IMR-90 (cell line): ENCODE data around the gene NEK6. TPM values are rescaled to one million over a fixed set of nuclear protein-coding genes. Genes with fewer than 3 reads are reported as not detected.

ENCODE experiments used
- ATAC-seq: fragments of 200-7000 bp; cut with Tn5 transposase; 2 replicates; pipeline ENCODE4 v1.9.1; 2020; ENCODE audit warnings: low read depth, mild to moderate bottlenecking, moderate library complexity
- BruUV-seq: library from RNA; stranded (reverse); fragments of 400-500 nt; replicated peaks from 2 replicates; lab custom pipeline; 2021; lab: Mats Ljungman, UMichigan
- CTCF ChIA-PET: fragments of 300-600 bp; formaldehyde crosslinking; extraction: SDS; loops from one replicate; lab custom pipeline; 2021; ENCODE audit warnings: antibody characterized with exemption; lab: Yijun Ruan, JAX
- POLR2A ChIA-PET: fragments of 300-600 bp; sonication (Branson Sonifier 250); formaldehyde crosslinking; loops from one replicate; lab custom pipeline; 2022; ENCODE audit warnings: antibody characterized with exemption; ENCODE audit not compliant: unreplicated experiment; lab: Charles Lee
- DNase-seq: peaks from one replicate; pipeline ENCODE4 v3.0.0; 2013
- H2AFZ ChIP-seq: replicated peaks from 2 replicates; pipeline ENCODE3; 2013; ENCODE audit warnings: low read length, mild to moderate bottlenecking; ENCODE audit not compliant: poor library complexity
- H2AK5ac ChIP-seq: 2 replicates; pipeline ENCODE4 v1.6.1; 2013; ENCODE audit warnings: low read depth, low read length, inconsistent platforms
- H2AK9ac ChIP-seq: replicated peaks from 2 replicates; pipeline ENCODE3; 2013; ENCODE audit warnings: mild to moderate bottlenecking, low read depth, low read length, moderate library complexity; ENCODE audit not compliant: poor library complexity
- H2BK120ac ChIP-seq: 2 replicates; pipeline ENCODE4 v1.6.1; 2013; ENCODE audit warnings: low read depth, low read length, inconsistent platforms
- H2BK15ac ChIP-seq: 3 replicates; pipeline ENCODE4 v1.6.1; 2013; ENCODE audit warnings: low read depth, low read length, inconsistent platforms
- H2BK20ac ChIP-seq: 2 replicates; pipeline ENCODE4 v1.6.1; 2013; ENCODE audit warnings: low read depth, mild to moderate bottlenecking, inconsistent platforms, low read length, moderate library complexity
- H2BK5ac ChIP-seq: 2 replicates; pipeline ENCODE4 v1.6.1; 2013; ENCODE audit warnings: mild to moderate bottlenecking, low read depth, low read length, inconsistent platforms; ENCODE audit not compliant: poor library complexity, severe bottlenecking
- H3K14ac ChIP-seq: replicated peaks from 2 replicates; pipeline ENCODE4 v1.6.1; 2013; ENCODE audit warnings: low read depth, low read length, inconsistent platforms
- H3K18ac ChIP-seq: 2 replicates; pipeline ENCODE4 v1.6.1; 2013; ENCODE audit warnings: low read depth, low read length, control low read depth
- H3K23ac ChIP-seq: 2 replicates; pipeline ENCODE4 v1.6.1; 2013; ENCODE audit warnings: low read depth, low read length, inconsistent platforms
- H3K27ac ChIP-seq: 2 replicates; pipeline ENCODE4 v1.5.1; 2013; ENCODE audit warnings: mild to moderate bottlenecking, control low read depth, low read length; ENCODE audit not compliant: insufficient read depth
- H3K27me3 ChIP-seq: 2 replicates; pipeline ENCODE4 v1.6.1; 2013; ENCODE audit warnings: low read length; ENCODE audit not compliant: control insufficient read depth, insufficient read depth
- H3K36me3 ChIP-seq: 2 replicates; pipeline ENCODE4 v1.6.1; 2013; ENCODE audit warnings: low read length, mixed read lengths; ENCODE audit not compliant: control insufficient read depth, insufficient read depth
- H3K4ac ChIP-seq: 2 replicates; pipeline ENCODE4 v1.6.1; 2013; ENCODE audit warnings: low read depth, low read length, inconsistent platforms
- H3K4me1 ChIP-seq: 2 replicates; pipeline ENCODE4 v1.6.1; 2013; ENCODE audit warnings: low read length, mixed read lengths; ENCODE audit not compliant: control insufficient read depth, insufficient read depth
- H3K4me2 ChIP-seq: 2 replicates; pipeline ENCODE4 v1.6.1; 2013; ENCODE audit warnings: low read depth, mild to moderate bottlenecking, control low read depth, low read length, moderate library complexity
- H3K4me3 ChIP-seq: 2 replicates; pipeline ENCODE4 v1.5.1; 2013; ENCODE audit warnings: low read depth, mild to moderate bottlenecking, control low read depth, low read length, moderate library complexity; ENCODE audit not compliant: insufficient read depth
- H3K56ac ChIP-seq: 2 replicates; pipeline ENCODE4 v1.6.1; 2013; ENCODE audit warnings: low read length, inconsistent platforms; ENCODE audit not compliant: insufficient read depth; ENCODE audit errors: extremely low read depth
- H3K79me1 ChIP-seq, 2 experiments: 2 replicates each; pipeline ENCODE4 v1.6.1; 2013; ENCODE audit warnings: low read length in 2 of 2, inconsistent platforms in 1 of 2, low read depth in 1 of 2
- H3K9ac ChIP-seq: 2 replicates; pipeline ENCODE4 v1.6.1; 2013; ENCODE audit warnings: low read depth, low read length, control low read depth
- H3K9me1 ChIP-seq: 2 replicates; pipeline ENCODE4 v1.6.1; 2013; ENCODE audit warnings: low read length, inconsistent platforms; ENCODE audit not compliant: insufficient read depth
- H3K9me3 ChIP-seq: 2 replicates; pipeline ENCODE4 v1.6.1; 2013; ENCODE audit warnings: low read length; ENCODE audit not compliant: control insufficient read depth, insufficient read depth
- H4K20me1 ChIP-seq: 2 replicates; pipeline ENCODE4 v1.6.1; 2013; ENCODE audit warnings: low read length, inconsistent platforms; ENCODE audit not compliant: insufficient read depth
- H4K5ac ChIP-seq: 2 replicates; pipeline ENCODE4 v1.6.1; 2013; ENCODE audit warnings: mild to moderate bottlenecking, low read depth, low read length, control low read depth
- H4K8ac ChIP-seq, 2 experiments: 2 replicates each; pipeline ENCODE4 v1.6.1; 2013; ENCODE audit warnings: low read depth in 2 of 2, low read length in 2 of 2, control low read depth in 1 of 2, inconsistent platforms in 1 of 2
- H4K91ac ChIP-seq: 2 replicates; pipeline ENCODE4 v1.6.1; 2013; ENCODE audit warnings: low read depth, low read length, inconsistent platforms; ENCODE audit not compliant: insufficient read depth
- BHLHE40 ChIP-seq: fragments of 150-350 bp; IDR thresholded peaks from 2 replicates; pipeline ENCODE4 v1.6.1; 2016; ENCODE audit warnings: mild to moderate bottlenecking, low read depth, low read length
- CHD1 ChIP-seq: IDR thresholded peaks from 2 replicates; pipeline ENCODE4 v1.6.1; 2012; ENCODE audit warnings: low read depth, low read length, improper control_type of control experiment
- CTCF ChIP-seq: conservative IDR thresholded peaks from 2 replicates; pipeline ENCODE4 v1.5.1; 2012; ENCODE audit warnings: mild to moderate bottlenecking, low read depth, low read length, improper control_type of control experiment
- ELK1 ChIP-seq: fragments of 150-350 bp; IDR thresholded peaks from 2 replicates; pipeline ENCODE4 v1.6.1; 2016; ENCODE audit warnings: low read depth, mild to moderate bottlenecking, low read length, moderate library complexity, borderline replicate concordance
- FOS ChIP-seq: fragments of 150-350 bp; IDR thresholded peaks from 2 replicates; pipeline ENCODE4 v1.6.1; 2016; ENCODE audit warnings: low read depth, low read length
- MAFK ChIP-seq: IDR thresholded peaks from 2 replicates; pipeline ENCODE4 v1.6.1; 2012; ENCODE audit warnings: low read depth, low read length, improper control_type of control experiment
- MAZ ChIP-seq: IDR thresholded peaks from 2 replicates; pipeline ENCODE4 v1.6.1; 2012; ENCODE audit warnings: low read depth, mild to moderate bottlenecking, low read length, improper control_type of control experiment, moderate library complexity, borderline replicate concordance
- MXI1 ChIP-seq: IDR thresholded peaks from 2 replicates; pipeline ENCODE4 v1.6.1; 2012; ENCODE audit warnings: low read depth, mild to moderate bottlenecking, low read length, moderate library complexity, borderline replicate concordance
- NFE2L2 ChIP-seq: fragments of 150-350 bp; IDR thresholded peaks from 2 replicates; pipeline ENCODE4 v1.6.1; 2016; ENCODE audit warnings: low read depth, mild to moderate bottlenecking, low read length
- POLR2A ChIP-seq: IDR thresholded peaks from 2 replicates; pipeline ENCODE4 v1.6.1; 2012; ENCODE audit warnings: mild to moderate bottlenecking, low read depth, low read length
- RAD21 ChIP-seq: IDR thresholded peaks from 2 replicates; pipeline ENCODE4 v1.6.1; 2012; ENCODE audit warnings: low read length, improper control_type of control experiment
- RCOR1 ChIP-seq: IDR thresholded peaks from 2 replicates; pipeline ENCODE4 v1.6.1; 2012; ENCODE audit warnings: mild to moderate bottlenecking, low read length, improper control_type of control experiment; ENCODE audit not compliant: insufficient replicate concordance
- RFX5 ChIP-seq: IDR thresholded peaks from 2 replicates; pipeline ENCODE4 v1.8.0; 2012; ENCODE audit warnings: low read depth, mild to moderate bottlenecking, low read length, moderate library complexity
- WGBS, 2 experiments: methylation state at CpG; one replicate each; pipeline versions ENCODE4 v1.1.5 to v1.1.7; 2013; ENCODE audit warnings: missing lambda C conversion rate in 2 of 2; ENCODE audit not compliant: insufficient read length in 1 of 2; ENCODE audit errors: extremely low coverage in 2 of 2; 5-methylcytosine and 5-hydroxymethylcytosine counted together
- dilution Hi-C: fragments of 300-500 bp; cut with HindIII; formaldehyde crosslinking; loops from one replicate; pipeline ENCODE4 v1.14.3; 2018; ENCODE audit warnings: low sequenced_read_pairs; ENCODE audit not compliant: unreplicated experiment
- in situ Hi-C: fragments of 300-500 bp; cut with MboI; formaldehyde crosslinking; loops from 3 replicates; pipeline ENCODE4 v1.14.3; 2019; ENCODE audit warnings: low sequenced_read_pairs, inconsistent platforms, mixed read lengths
- intact Hi-C: fragments of 100-400 bp; cut with micrococcal nuclease; formaldehyde crosslinking; loops from 2 replicates; pipeline ENCODE4 v1.10.0; 2022
- polyA plus RNA-seq, 3 experiments: library from polyadenylated mRNA; depleted of rRNA; stranded (reverse); fragments of >200 nt; gene quantifications; 2 replicates each; pipeline ENCODE4 v1.2.3, GENCODE V29; 2012; ENCODE audit warnings: low replicate concordance in 1 of 3
- total RNA-seq: library from RNA; depleted of rRNA; stranded (reverse); fragments of >200 nt; gene quantifications from 2 replicates; pipeline ENCODE4 v1.2.3, GENCODE V29; 2012
- TF ChIP-seq, protein P1 (sequence below): fragments of 150-350 bp; IDR thresholded peaks from 2 replicates; pipeline ENCODE4 v1.6.1; 2017; ENCODE audit warnings: mild to moderate bottlenecking, antibody characterized with exemption, low read length, low read depth

NEK6 gene
- total and polyA plus RNA-seq, 2 of the 4 experiments (the other 2 are of a cell fraction), result 79.9 to 112 TPM

DNA sequence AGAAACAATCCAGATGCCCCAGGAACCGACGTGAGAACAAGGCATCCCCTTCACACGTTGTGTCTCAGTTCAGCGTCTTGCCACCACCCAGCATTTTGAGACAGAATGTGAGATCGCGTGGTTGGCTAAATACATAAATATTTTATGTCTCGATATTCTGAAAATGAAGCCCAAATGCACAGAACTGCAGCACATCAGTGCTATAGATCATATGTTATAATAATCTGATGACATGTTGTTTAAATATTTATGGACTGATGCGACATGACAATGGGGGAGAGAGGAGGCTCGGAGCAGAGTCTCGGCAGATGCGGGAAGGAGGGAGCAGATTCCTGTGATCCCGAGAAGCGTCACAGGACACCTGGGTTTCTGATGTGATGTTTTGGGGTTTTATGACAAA, 10.9 kb downstream of the NEK6 start:
- peaks cover 43% of the 10 kb centered on the region for H3K36me3 ChIP-seq
- H3K18ac ChIP-seq, result peak overlapping the region; percentile 30; the same call in 1 of the 2 replicates
- H4K20me1 ChIP-seq, result peaks cover 96% of the 10 kb centered on the region
- no peak for ATAC-seq
- dilution Hi-C loops (no loop called here), intact Hi-C loops (no loop called here), in situ Hi-C loops (no loop called here)
- peak overlapping the region; percentile 86 for H3K4ac ChIP-seq
- no peak overlapping the region for H3K4me3 ChIP-seq
- peak overlapping the region; percentile 78 for H2BK120ac ChIP-seq
- ChIA-PET POLR2A (no interaction called here), CTCF (no interaction called here)
- no peak overlapping the region for H3K56ac ChIP-seq
- TF ChIP-seq CHD1, result no peak
- TF ChIP-seq BHLHE40, result no peak
- no peak for TF ChIP-seq MXI1
- TF ChIP-seq CTCF, result no peak
- TF ChIP-seq ELK1, result no peak
- TF ChIP-seq, protein P1, sequence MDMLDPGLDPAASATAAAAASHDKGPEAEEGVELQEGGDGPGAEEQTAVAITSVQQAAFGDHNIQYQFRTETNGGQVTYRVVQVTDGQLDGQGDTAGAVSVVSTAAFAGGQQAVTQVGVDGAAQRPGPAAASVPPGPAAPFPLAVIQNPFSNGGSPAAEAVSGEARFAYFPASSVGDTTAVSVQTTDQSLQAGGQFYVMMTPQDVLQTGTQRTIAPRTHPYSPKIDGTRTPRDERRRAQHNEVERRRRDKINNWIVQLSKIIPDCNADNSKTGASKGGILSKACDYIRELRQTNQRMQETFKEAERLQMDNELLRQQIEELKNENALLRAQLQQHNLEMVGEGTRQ, result no peak
- no peak for TF ChIP-seq MAFK
- no peak for TF ChIP-seq RCOR1
- TF ChIP-seq POLR2A, result no peak
- no peak for TF ChIP-seq NFE2L2
- TF ChIP-seq RFX5, result no peak
- TF ChIP-seq MAZ, result no peak
- no peak for TF ChIP-seq RAD21
- no peak for TF ChIP-seq FOS
- H2AK5ac ChIP-seq, result peak overlapping the region; percentile 41; the same call in 1 of the 2 replicates
- peaks cover 9 to 84% of the 10 kb centered on the region in 2 experiments for H3K79me1 ChIP-seq
- H3K27me3 ChIP-seq, result no peaks in the 10 kb centered on the region
- 0 out of 2 replicates have a peak overlapping the region, but pooled peaks have one; percentile 22 for H3K9ac ChIP-seq
- no peak for DNase-seq
- peak overlapping the region; percentile 5; the same call in 1 of the 2 replicates for H3K4me2 ChIP-seq
- peak overlapping the region; percentile 88 for H3K14ac ChIP-seq
- H2BK15ac ChIP-seq, result peak overlapping the region; percentile 36; the same call in 2 of the 3 replicates
- peak overlapping the region; percentile 82 for H4K91ac ChIP-seq
- peak overlapping the region; percentile 65 for H4K5ac ChIP-seq
- H2BK20ac ChIP-seq, result peak overlapping the region; percentile 66; the same call in 1 of the 2 replicates
- H3K9me1 ChIP-seq, result peaks cover 57% of the 10 kb centered on the region
- peak overlapping the region; percentile 22 for H2AK9ac ChIP-seq
- no peak overlapping the region for H2AFZ ChIP-seq
- H3K27ac ChIP-seq, result peak overlapping the region; percentile 60
- peak overlapping the region; percentile 91 for H3K23ac ChIP-seq
- no peaks in the 10 kb centered on the region for H3K9me3 ChIP-seq
- WGBS, 2 experiments, result 29% methylated on average over 3 of the region's 13 CpGs; no CpG with 5 or more reads in 1 of the 2 experiments
- BruUV-seq, result no TSS peak
- H4K8ac ChIP-seq, result peak overlapping the region; percentile 37 to 74
- peaks cover 71% of the 10 kb centered on the region for H3K4me1 ChIP-seq
- peak overlapping the region; percentile 89 for H2BK5ac ChIP-seq
